ENCODE data around the gene TPM3.
"Not testable (repeated sequence)": the region's sequence is repeated elsewhere in the genome, so short reads cannot be mapped to it uniquely, and the experiment has no call there.

TPM3 gene

DNA sequence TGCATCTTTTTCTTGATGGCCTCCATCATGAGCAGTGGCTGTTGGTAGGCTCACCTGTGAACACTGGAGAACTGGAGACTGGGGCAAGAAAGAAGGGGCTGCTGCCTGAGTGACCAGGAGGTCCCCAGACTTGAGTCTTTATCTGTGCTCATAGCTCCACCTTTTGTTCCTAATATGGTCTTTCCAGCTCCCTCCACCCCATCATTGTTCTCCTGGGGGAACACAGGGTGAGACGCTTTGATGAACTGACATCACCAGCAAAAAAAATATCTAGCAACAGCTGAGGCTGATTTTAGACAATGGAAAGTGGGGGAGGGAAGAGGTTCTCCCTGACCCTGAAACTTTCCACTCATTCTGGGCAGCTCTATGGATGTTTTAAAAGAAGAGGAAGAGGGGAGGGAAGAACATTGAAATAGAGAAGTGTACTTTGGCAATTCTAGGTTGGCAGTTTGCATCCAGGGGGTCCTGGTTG lies at the start of gene TPM3:
Gene TPM3, minus strand, starts transcription at position 111 of the 472 bp plus-strand sequence. Its CDS starts 82 bp downstream, at position 29.
- in situ Hi-C loops (cut with HindIII; ENCODE audit: low pct_unique_long_range_greater_than_20kb, low sequenced_read_pairs), result no loop called here
- TF ChIP-seq JUND (IDR thresholded peaks at IDR 0.05; ENCODE audit: low read depth), result no peak
- no peak for DNase-seq (ENCODE audit: low read depth in 1 of 2, low spot score in 1 of 2)

- no peak for DNase-seq (ENCODE audit: low read depth in 1 of 2, low spot score in 1 of 2)
- TF ChIP-seq JUND (IDR thresholded peaks at IDR 0.05; ENCODE audit: low read depth), result no peak
- in situ Hi-C loops (cut with HindIII; ENCODE audit: low pct_unique_long_range_greater_than_20kb, low sequenced_read_pairs), result no loop called here
Observed at GRCh38 chr1:154240294-154240833, 48.5 kb upstream of the TPM3 start.

- TF ChIP-seq JUND (IDR thresholded peaks at IDR 0.05; ENCODE audit: low read depth), result no peak
- in situ Hi-C loops (cut with HindIII; ENCODE audit: low pct_unique_long_range_greater_than_20kb, low sequenced_read_pairs), result no loop called here
- DNase-seq (ENCODE audit: low read depth in 1 of 2, low spot score in 1 of 2), result no peak
Observed at GRCh38 chr1:154239491-154239890, 47.6 kb upstream of the TPM3 start.

GRCh38 chr1:154237880-154238506 lies 46.1 kb upstream of the TPM3 start:
- DNase-seq (ENCODE audit: low read depth in 1 of 2, low spot score in 1 of 2), result no peak
- in situ Hi-C loops (cut with HindIII; ENCODE audit: low pct_unique_long_range_greater_than_20kb, low sequenced_read_pairs), result no loop called here
- no peak for TF ChIP-seq JUND (IDR thresholded peaks at IDR 0.05; ENCODE audit: low read depth)

GRCh38 chr1:154237435-154237834 lies 45.5 kb upstream of the TPM3 start:
- no peak for TF ChIP-seq JUND (IDR thresholded peaks at IDR 0.05; ENCODE audit: low read depth)
- no peak for DNase-seq (ENCODE audit: low read depth in 1 of 2, low spot score in 1 of 2)
- in situ Hi-C loops (cut with HindIII; ENCODE audit: low pct_unique_long_range_greater_than_20kb, low sequenced_read_pairs), result no loop called here

- in situ Hi-C loops (cut with HindIII; ENCODE audit: low pct_unique_long_range_greater_than_20kb, low sequenced_read_pairs), result no loop called here
- TF ChIP-seq JUND (IDR thresholded peaks at IDR 0.05; ENCODE audit: low read depth), result no peak
- DNase-seq (ENCODE audit: low read depth in 1 of 2, low spot score in 1 of 2), result no peak
Observed at GRCh38 chr1:154236855-154237254, 45.0 kb upstream of the TPM3 start.

DNA sequence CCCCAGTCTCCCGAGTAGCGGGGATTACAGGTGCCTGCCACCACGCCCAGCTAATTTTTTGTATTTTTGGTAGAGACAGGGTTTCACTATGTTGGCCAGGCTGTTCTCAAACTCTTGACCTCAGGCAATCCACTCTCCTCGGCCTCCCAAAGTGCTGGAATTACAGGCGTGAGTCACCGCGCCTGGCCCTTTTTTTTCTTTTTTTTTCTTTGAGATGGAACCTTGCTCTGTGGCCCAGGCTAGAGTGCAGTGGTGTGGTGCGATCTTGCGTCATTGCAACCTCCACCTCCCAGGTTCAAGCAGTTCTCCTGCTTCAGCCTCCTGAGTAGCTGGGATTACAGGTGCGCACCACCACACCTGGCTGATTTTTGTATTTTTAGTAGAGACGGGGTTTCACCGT lies 41.2 kb upstream of the TPM3 start:
- in situ Hi-C loops (cut with HindIII; ENCODE audit: low pct_unique_long_range_greater_than_20kb, low sequenced_read_pairs); DNase-seq (ENCODE audit: low read depth in 1 of 2, low spot score in 1 of 2): not testable (repeated sequence)

- in situ Hi-C loops (cut with HindIII; ENCODE audit: low pct_unique_long_range_greater_than_20kb, low sequenced_read_pairs); DNase-seq (ENCODE audit: low read depth in 1 of 2, low spot score in 1 of 2): not testable (repeated sequence)
Observed at GRCh38 chr1:154231112-154231511, 39.2 kb upstream of the TPM3 start.

DNA sequence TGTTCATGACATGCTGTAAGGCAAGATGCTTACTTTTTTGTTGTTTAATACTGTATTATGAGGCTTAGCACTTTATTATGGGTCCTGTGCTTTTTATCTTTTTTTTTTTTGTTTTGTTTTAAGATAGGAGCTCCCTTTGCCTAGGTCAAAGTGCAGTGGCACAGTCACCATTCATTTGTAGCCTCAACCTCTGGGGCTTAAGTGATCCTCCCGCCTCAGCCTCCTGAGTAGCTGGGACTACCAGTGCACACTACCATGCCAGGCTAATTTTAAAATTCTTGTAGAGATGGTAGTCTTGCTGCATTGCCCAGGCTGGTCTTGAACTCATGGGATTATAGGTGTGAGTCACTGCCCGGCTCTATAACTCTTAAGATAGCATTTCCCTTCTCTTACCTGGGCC lies 33.5 kb upstream of the TPM3 start:
- DNase-seq (ENCODE audit: low read depth in 1 of 2, low spot score in 1 of 2), result no peak
- no peak for TF ChIP-seq JUND (IDR thresholded peaks at IDR 0.05; ENCODE audit: low read depth)
- in situ Hi-C loops (cut with HindIII; ENCODE audit: low pct_unique_long_range_greater_than_20kb, low sequenced_read_pairs), result no loop called here

DNA sequence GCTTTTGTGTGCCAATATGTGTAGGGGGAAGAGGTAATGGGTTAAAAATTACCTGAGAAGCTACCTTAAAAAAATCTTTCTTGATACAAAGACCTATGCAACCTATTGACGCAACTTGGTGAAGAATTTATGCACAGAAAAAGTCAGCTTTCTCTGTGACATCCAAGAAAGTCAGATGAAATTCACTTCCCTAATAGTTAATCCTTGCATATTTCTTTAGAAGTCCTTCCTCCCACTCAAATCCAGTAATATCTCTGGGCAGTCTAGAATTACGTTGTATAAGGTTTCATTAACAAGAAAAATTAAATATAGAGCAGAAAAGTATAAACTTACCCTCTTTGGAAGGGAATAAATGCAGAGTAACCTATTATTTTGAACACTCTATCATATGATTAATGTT lies 31.7 kb upstream of the TPM3 start:
- in situ Hi-C loops (cut with HindIII; ENCODE audit: low pct_unique_long_range_greater_than_20kb, low sequenced_read_pairs), result no loop called here
- no peak for DNase-seq (ENCODE audit: low read depth in 1 of 2, low spot score in 1 of 2)
- no peak for TF ChIP-seq JUND (IDR thresholded peaks at IDR 0.05; ENCODE audit: low read depth)

DNA sequence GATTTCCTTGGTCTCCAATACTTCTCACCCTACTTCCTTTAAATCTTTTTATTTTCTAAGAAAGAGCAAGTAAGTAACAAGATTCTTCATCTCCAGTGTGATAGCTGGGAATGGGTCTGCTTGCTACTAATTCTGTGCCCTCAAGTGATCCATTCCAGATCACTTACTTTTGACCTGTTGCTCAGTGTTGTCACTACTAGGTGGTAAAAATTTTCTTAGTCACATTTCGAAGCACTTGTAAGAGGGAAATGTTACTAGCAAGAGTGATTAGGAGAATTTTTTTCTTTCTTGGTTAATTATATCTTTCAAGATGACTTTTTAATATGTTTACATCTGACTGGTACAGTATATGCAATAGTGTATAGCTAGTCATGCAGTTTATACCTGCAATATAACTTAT lies 31.0 kb upstream of the TPM3 start:
- no peak for DNase-seq (ENCODE audit: low read depth in 1 of 2, low spot score in 1 of 2)
- no peak for TF ChIP-seq JUND (IDR thresholded peaks at IDR 0.05; ENCODE audit: low read depth)
- in situ Hi-C loops (cut with HindIII; ENCODE audit: low pct_unique_long_range_greater_than_20kb, low sequenced_read_pairs), result no loop called here

- in situ Hi-C loops (cut with HindIII; ENCODE audit: low pct_unique_long_range_greater_than_20kb, low sequenced_read_pairs), result no loop called here
- DNase-seq (ENCODE audit: low read depth in 1 of 2, low spot score in 1 of 2), result no peak
- TF ChIP-seq JUND (IDR thresholded peaks at IDR 0.05; ENCODE audit: low read depth), result no peak
Observed at GRCh38 chr1:154222518-154222917, 30.6 kb upstream of the TPM3 start.

DNA sequence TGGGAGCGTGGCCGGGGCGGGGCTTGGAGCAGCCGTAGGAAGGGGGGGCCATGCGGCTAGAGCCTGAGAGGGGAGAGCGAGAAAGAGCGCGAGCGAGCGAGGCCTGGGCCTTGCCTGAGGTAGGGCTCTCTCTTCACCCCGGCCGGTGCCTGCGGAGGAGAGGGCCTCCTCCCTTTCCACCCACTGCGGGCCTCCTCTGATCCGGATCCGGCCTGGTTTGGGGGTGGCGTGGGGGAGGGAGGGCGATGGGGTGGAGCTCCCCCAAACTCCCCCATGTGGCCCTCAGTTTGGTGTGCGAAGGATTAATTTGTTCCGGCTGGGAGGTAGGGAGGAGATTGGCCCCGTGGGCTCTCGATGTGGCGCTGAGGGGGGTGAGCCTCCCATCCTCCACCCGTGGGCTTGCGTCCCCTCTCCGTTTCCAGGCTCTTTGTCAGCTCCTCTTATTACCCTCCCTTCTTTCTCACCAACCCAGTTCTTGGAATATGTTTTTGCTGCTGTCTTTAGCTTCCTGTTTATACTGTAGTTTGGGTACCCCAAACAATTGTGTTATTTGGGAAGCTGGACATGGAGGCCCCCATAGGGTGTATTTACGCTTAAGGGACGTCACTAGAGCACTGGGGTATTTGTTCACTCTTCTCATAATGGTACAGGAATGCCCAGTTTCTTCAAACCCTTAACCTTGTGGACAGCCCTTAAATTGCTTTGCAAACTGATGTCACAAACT lies 29.5 kb upstream of the TPM3 start:
- no peak for TF ChIP-seq JUND (IDR thresholded peaks at IDR 0.05; ENCODE audit: low read depth)
- peak in 1 of 2 experiments; percentile 65 for DNase-seq (ENCODE audit: low read depth in 1 of 2, low spot score in 1 of 2)
- in situ Hi-C loops (cut with HindIII; ENCODE audit: low pct_unique_long_range_greater_than_20kb, low sequenced_read_pairs), result no loop called here

Data from T47D (cell line).